GM13977 (cell line): Measurements from ENCODE around the gene FRMD4B.
A peak's percentile ranks its signal among the peaks of the same experiment; 100 is the strongest.

Source experiments
- DNase-seq: peaks from one replicate; pipeline ENCODE4 v3.0.0; 2012; ENCODE audit warnings: low spot score
- in situ Hi-C: fragments of 300-500 bp; cut with MboI; formaldehyde crosslinking; loops from one replicate; pipeline ENCODE4 v1.12.0; 2022; ENCODE audit warnings: low sequenced_read_pairs, low pct_unique_long_range_greater_than_20kb, mixed read lengths, inconsistent platforms; ENCODE audit not compliant: unreplicated experiment
- TF ChIP-seq, protein P1 (sequence below): IDR thresholded peaks from 2 replicates; pipeline ENCODE4 v1.5.1; 2012; ENCODE audit warnings: mild to moderate bottlenecking, control low read depth; ENCODE audit not compliant: insufficient read depth; ENCODE audit errors: extremely low read depth, missing control alignments

FRMD4B gene

DNA sequence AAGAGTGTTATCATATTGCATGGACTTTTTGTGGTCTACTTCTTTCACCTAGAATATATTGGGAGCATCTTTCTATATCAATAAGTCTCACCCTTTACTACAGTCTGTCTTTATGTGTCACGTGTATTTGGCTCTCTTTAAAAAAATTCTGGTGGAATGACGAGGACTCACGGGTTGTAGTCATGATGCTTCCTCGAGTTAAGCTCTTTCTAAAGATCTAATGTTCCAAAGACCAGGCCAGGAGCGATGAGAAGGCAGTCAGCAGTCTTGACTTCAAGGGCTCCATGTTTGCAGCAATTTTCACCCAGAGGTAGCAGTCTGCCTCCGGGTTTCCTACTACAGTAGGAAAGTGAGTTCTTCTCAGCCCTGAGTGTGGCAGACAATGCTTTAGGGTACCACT lies 88.9 kb downstream of the FRMD4B start:
- no peak for DNase-seq
- in situ Hi-C loops, result no loop called here
- TF ChIP-seq, protein P1, sequence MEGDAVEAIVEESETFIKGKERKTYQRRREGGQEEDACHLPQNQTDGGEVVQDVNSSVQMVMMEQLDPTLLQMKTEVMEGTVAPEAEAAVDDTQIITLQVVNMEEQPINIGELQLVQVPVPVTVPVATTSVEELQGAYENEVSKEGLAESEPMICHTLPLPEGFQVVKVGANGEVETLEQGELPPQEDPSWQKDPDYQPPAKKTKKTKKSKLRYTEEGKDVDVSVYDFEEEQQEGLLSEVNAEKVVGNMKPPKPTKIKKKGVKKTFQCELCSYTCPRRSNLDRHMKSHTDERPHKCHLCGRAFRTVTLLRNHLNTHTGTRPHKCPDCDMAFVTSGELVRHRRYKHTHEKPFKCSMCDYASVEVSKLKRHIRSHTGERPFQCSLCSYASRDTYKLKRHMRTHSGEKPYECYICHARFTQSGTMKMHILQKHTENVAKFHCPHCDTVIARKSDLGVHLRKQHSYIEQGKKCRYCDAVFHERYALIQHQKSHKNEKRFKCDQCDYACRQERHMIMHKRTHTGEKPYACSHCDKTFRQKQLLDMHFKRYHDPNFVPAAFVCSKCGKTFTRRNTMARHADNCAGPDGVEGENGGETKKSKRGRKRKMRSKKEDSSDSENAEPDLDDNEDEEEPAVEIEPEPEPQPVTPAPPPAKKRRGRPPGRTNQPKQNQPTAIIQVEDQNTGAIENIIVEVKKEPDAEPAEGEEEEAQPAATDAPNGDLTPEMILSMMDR, result no peak

DNA sequence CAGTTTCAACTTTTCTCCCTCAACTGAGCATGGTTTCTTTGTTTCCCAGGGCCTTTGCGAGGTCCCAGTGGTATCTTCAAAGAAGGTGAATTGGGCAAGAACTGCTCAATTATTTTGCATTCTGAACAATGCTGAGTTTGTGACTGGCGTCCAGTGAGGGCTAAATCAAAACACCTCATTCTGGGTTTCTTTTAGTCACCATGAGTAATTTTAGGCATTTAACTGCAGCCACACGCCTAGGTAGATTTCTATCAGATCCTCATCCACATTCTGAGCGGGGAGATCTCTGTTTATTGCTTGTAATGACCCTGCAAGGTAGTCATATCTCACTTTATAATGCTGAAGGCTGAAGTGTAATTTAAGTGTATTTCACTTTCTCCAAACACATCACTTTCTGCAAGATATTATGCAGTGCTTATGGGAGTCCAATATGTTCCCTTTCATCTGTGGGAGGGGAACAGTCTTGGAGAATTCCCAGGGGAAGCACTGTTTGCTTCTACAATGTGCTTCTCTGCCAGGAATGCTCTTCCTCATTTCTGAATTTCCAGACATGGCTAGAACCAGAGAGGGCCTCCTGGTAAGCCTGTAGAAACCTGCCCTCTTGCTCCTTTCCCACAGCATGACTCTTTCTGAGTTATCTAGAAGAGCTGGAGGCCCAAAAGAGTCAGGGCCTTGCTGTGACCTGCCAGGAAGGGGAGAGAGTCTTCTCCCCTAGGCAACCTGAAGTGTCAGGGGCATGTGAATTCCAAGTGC lies 91.7 kb downstream of the FRMD4B start:
- TF ChIP-seq, protein P1, result no peak
- in situ Hi-C loops, result no loop called here
- DNase-seq, result peak; percentile 44

DNA sequence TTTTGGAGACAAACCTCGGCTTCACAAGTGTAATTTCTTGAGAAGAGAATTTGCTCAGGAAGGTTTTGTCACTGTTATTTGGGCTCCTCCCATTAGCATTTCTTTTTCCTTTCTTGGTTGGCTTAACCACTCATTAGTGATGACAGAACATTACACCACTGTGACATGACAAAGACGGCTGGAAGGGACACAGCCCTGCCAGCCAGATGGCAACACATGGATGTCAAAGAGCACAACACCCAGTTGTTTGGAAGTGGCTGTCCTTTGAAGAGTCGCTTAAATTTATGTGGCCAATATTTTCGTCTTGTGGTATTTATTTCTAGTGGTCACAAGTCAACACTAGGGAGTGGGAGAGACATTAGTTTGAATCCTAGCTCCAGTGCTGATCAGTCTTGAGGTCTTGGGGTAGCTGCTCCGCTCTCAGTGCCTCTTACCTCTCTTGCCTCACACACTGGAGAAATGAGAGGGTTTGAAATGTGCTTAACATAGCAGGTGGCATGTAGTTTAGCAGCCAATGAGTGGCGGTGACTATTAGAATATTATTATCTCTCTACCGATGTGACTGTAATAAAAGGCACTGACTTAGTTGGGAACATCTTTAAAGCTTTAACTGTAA lies 92.8 kb downstream of the FRMD4B start:
- DNase-seq, result no peak
- TF ChIP-seq, protein P1, result no peak
- in situ Hi-C loops, result no loop called here

DNA sequence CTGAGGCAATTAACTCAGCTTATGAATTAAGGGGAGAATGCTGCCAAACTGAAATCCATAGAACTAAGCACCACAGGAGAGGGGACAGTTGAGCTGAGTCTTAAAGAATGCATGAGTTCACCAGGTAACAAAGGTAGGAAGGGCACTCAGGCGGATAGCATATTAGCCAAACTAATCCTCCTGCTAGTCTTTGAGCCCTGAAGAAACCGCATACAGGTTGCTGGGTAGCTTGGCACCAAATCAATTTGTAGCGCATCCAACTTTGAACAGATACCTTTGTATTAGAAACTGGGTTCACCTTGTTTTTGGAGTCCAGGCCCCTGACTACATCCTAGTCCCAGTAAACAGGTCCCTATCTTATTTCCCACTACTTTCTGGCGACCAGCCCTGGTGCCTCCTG lies 93.7 kb downstream of the FRMD4B start:
- in situ Hi-C loops, result no loop called here
- no peak for DNase-seq
- TF ChIP-seq, protein P1, result no peak

DNA sequence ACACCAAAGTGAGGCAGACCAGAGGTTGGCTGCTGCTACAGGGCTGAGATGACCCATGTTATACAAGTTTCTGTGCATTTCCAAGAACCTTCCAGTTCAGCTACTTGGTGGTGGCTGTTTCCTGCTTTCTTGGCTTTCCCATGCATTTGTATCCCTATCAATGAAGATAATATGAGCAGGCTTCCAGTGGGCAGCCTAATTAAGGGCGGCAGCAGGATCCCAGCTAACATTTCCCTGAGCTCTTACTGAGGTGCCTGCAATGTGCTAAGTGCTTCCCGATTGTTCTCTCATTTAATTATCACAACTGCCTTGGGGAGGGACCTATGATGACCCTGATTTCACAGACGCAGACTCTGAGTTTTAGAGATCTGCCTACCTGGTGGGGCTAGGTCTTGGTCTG lies 95.5 kb downstream of the FRMD4B start:
- in situ Hi-C loops, result no loop called here
- TF ChIP-seq, protein P1, result no peak
- no peak for DNase-seq

DNA sequence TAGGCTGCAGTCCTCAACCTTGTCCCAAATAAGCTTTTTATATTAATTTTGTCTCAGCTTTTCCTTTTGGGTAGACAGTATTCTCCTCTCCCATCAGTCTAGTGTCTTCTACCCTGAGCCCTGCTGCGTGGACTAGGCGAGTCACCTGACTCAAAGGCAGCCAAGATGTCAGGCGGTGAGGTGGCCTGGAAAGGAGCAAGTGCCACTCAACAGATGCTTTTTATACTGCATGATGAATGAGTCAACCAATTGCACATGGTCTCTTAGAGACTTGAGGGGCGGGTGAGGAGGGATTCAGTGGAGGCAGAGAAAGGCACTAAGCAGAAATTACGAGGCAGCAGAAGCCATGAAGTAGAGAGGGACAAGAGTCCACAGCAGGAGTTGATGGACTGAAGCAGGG lies 95.9 kb downstream of the FRMD4B start:
- in situ Hi-C loops, result no loop called here
- TF ChIP-seq, protein P1, result no peak
- no peak for DNase-seq
